GM12873 (cell line): ENCODE measurements around the gene LDLRAD2.

Experiments used
- TF ChIP-seq, protein P1 (sequence below): IDR thresholded peaks from 2 replicates; pipeline ENCODE4 v1.5.1; 2012; ENCODE audit warnings: low read depth, mild to moderate bottlenecking, moderate library complexity, low read length, control low read depth; ENCODE audit not compliant: insufficient read depth; ENCODE audit errors: missing control alignments

The LDLRAD2 gene

GRCh38 chr1:21865943-21866706 is 54.1 kb downstream of the LDLRAD2 start:
- TF ChIP-seq, protein P1, sequence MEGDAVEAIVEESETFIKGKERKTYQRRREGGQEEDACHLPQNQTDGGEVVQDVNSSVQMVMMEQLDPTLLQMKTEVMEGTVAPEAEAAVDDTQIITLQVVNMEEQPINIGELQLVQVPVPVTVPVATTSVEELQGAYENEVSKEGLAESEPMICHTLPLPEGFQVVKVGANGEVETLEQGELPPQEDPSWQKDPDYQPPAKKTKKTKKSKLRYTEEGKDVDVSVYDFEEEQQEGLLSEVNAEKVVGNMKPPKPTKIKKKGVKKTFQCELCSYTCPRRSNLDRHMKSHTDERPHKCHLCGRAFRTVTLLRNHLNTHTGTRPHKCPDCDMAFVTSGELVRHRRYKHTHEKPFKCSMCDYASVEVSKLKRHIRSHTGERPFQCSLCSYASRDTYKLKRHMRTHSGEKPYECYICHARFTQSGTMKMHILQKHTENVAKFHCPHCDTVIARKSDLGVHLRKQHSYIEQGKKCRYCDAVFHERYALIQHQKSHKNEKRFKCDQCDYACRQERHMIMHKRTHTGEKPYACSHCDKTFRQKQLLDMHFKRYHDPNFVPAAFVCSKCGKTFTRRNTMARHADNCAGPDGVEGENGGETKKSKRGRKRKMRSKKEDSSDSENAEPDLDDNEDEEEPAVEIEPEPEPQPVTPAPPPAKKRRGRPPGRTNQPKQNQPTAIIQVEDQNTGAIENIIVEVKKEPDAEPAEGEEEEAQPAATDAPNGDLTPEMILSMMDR = peak; percentile 29

GRCh38 chr1:21866707-21867043 is 54.6 kb downstream of the LDLRAD2 start:
- TF ChIP-seq, protein P1 = peak; percentile 35

DNA sequence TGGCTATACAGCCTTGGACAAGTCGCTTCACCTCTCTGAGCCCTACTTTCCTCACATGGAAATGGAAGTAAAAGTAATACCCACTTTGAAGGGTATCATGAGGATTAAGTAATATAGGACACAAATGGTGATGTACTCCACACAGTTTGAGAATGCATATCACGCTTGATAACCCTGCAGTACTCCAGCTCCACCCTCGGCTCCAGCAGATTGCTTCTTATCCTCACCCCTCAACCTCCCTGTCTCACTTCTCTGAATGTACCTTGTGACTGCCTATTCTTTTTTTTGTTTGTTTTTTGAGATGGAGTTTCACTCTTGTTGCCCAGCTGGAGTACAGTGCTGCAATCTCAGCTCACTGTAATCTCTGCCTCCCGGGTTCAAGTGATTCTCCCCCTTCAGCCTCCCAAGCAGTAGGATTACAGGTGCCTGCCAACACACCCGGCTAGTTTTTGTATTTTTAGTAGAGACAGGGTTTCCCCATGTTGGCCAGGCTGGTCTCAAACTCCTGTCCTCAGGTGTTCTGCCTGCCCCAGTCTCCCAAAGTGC is 55.5 kb downstream of the LDLRAD2 start:
- TF ChIP-seq, protein P1 = no peak

DNA sequence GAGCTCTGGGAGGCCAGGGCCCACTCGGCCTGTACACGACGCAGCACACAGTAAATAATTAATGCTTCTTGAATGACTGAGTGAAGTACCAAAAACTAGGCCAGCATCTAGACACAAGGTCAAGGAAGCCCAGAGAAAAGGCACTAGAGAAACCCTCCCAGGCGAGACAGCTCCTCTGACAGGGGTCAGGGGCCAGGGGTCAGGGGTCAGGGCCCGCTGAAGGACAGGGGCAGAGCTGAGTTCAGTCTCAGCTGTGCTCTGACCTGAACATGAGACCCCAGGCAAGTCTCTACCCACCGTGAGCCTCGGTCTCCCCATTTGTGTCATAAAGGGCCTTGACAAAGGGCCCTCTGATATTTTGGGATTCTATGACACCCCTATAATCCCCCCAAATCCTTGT is 56.4 kb downstream of the LDLRAD2 start:
- TF ChIP-seq, protein P1 = no peak

GRCh38 chr1:21868941-21869454 is 56.9 kb downstream of the LDLRAD2 start:
- TF ChIP-seq, protein P1 = no peak

DNA sequence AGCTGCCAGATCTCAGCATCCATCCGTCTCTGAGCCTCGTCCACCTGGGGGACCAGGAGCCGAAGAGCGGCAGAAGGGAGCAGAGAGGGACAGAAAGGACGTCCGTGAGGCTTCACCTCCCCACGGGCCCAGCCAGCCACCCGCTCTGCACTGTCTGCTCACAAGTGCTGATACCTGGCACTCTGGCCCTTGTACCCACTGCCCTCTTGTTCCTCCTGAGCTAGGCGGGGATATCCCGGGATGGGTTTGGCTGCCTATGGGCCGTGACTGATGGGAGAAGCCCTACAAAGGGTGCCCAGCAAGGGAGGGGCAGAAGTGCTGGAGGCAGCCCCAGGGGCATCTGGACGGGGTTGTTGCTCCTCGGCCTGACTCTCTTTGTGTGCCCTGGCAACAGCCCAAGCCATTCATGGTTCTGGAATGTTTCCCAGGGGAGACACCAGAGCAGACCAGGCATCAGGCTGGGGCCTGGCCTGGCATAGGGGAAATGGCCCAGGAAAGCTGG is 57.6 kb downstream of the LDLRAD2 start:
- TF ChIP-seq, protein P1 = no peak

DNA sequence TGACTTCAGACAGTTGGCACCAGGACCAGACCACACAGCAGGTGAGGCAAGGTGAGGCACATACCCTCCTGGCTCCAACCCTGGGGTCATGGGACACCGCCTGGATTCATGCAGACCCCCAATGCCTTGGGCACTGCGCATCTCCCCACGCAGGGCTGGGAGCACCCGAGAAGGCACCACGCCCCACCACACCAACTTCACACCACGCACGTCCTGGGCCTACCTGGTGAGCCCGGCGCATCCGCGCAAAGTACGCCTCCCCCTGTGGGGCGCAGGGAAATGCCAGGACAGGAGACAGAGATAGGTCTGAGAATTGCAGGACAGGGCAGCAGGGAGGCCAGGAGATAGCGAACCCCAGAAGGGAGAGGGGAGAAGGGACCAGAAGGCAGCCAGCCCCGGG is 58.5 kb downstream of the LDLRAD2 start:
- TF ChIP-seq, protein P1 = no peak
